Measurements from ENCODE around the gene SCGN. TPM values are rescaled to one million over a fixed set of nuclear protein-coding genes. Genes with fewer than 3 reads are reported as not detected.

Gene SCGN
- total RNA-seq, 1 donor from 2014 or later = not detected

GRCh38 chr6:25731721-25732120, 79.7 kb downstream of the SCGN start:
- H3K36me3 ChIP-seq (ENCODE audit: control insufficient read depth, insufficient read depth, low read length) = no peaks in the 10 kb centered on the region
- H3K27me3 ChIP-seq (ENCODE audit: control insufficient read depth, insufficient read depth, low read length) = peaks cover 3% of the 10 kb centered on the region
- no peak for TF ChIP-seq CTCF (IDR thresholded peaks at IDR 0.05; ENCODE audit: insufficient read depth, low read length, poor library complexity, severe bottlenecking)
- H3K4me3 ChIP-seq (ENCODE audit: low read depth, low read length) = no peak overlapping the region
- DNase-seq (ENCODE audit: low read depth) = no peak

- Histone ChIP-seq H3K4me3 (ENCODE audit: low read depth, low read length) (no peak overlapping the region), H3K27me3 (ENCODE audit: control insufficient read depth, insufficient read depth, low read length) (peaks cover 3% of the 10 kb centered on the region), H3K36me3 (ENCODE audit: control insufficient read depth, insufficient read depth, low read length) (no peaks in the 10 kb centered on the region)
- no peak for TF ChIP-seq CTCF (IDR thresholded peaks at IDR 0.05; ENCODE audit: insufficient read depth, low read length, poor library complexity, severe bottlenecking)
- no peak for DNase-seq (ENCODE audit: low read depth)
Observed at GRCh38 chr6:25732468-25733198, 80.6 kb downstream of the SCGN start.

GRCh38 chr6:25735261-25735660, 83.2 kb downstream of the SCGN start:
- DNase-seq (ENCODE audit: low read depth) = no peak
- no peak for TF ChIP-seq CTCF (IDR thresholded peaks at IDR 0.05; ENCODE audit: insufficient read depth, low read length, poor library complexity, severe bottlenecking)
- H3K36me3 ChIP-seq (ENCODE audit: control insufficient read depth, insufficient read depth, low read length) = no peaks in the 10 kb centered on the region
- H3K27me3 ChIP-seq (ENCODE audit: control insufficient read depth, insufficient read depth, low read length) = peaks cover 3% of the 10 kb centered on the region
- no peak overlapping the region for H3K4me3 ChIP-seq (ENCODE audit: low read depth, low read length)

GRCh38 chr6:25743868-25744267, 91.9 kb downstream of the SCGN start:
- no peak for DNase-seq (ENCODE audit: low read depth)
- no peak for TF ChIP-seq CTCF (IDR thresholded peaks at IDR 0.05; ENCODE audit: insufficient read depth, low read length, poor library complexity, severe bottlenecking)
- no peak overlapping the region for H3K4me3 ChIP-seq (ENCODE audit: low read depth, low read length)
- H3K36me3 ChIP-seq (ENCODE audit: control insufficient read depth, insufficient read depth, low read length) = no peaks in the 10 kb centered on the region
- H3K27me3 ChIP-seq (ENCODE audit: control insufficient read depth, insufficient read depth, low read length) = no peaks in the 10 kb centered on the region

- no peaks in the 10 kb centered on the region for H3K27me3 ChIP-seq (ENCODE audit: control insufficient read depth, insufficient read depth, low read length)
- H3K36me3 ChIP-seq (ENCODE audit: control insufficient read depth, insufficient read depth, low read length) = no peaks in the 10 kb centered on the region
- no peak overlapping the region for H3K4me3 ChIP-seq (ENCODE audit: low read depth, low read length)
- no peak for DNase-seq (ENCODE audit: low read depth)
- TF ChIP-seq CTCF (IDR thresholded peaks at IDR 0.05; ENCODE audit: insufficient read depth, low read length, poor library complexity, severe bottlenecking) = no peak
Observed at GRCh38 chr6:25745836-25746235, 93.8 kb downstream of the SCGN start.

- no peaks in the 10 kb centered on the region for H3K36me3 ChIP-seq (ENCODE audit: control insufficient read depth, insufficient read depth, low read length)
- no peak for TF ChIP-seq CTCF (IDR thresholded peaks at IDR 0.05; ENCODE audit: insufficient read depth, low read length, poor library complexity, severe bottlenecking)
Observed at GRCh38 chr6:25746968-25747367, 95.0 kb downstream of the SCGN start.

More at GRCh38 chr6:25746968-25747367, 95.0 kb downstream of the SCGN start:
- H3K4me3 ChIP-seq (ENCODE audit: low read depth, low read length) = no peak overlapping the region
- H3K27me3 ChIP-seq (ENCODE audit: control insufficient read depth, insufficient read depth, low read length) = no peaks in the 10 kb centered on the region
- DNase-seq (ENCODE audit: low read depth) = no peak

Data from kidney epithelial cell (primary cell).